Stimulated activated CD4-positive, alpha-beta T cell treated with anti-CD3 and anti-CD28 coated beads, TNF-alpha, amount 100 ng/mL, for 1 hour (primary cell): ENCODE results near the gene MLLT1.

Source experiments
- DNase-seq, 3 donors: peaks; one replicate each; pipeline ENCODE4 v3.0.0-alpha.2; 2020; ENCODE audit warnings: low read depth in 3 of 3, low spot score in 1 of 3

Gene MLLT1

DNA sequence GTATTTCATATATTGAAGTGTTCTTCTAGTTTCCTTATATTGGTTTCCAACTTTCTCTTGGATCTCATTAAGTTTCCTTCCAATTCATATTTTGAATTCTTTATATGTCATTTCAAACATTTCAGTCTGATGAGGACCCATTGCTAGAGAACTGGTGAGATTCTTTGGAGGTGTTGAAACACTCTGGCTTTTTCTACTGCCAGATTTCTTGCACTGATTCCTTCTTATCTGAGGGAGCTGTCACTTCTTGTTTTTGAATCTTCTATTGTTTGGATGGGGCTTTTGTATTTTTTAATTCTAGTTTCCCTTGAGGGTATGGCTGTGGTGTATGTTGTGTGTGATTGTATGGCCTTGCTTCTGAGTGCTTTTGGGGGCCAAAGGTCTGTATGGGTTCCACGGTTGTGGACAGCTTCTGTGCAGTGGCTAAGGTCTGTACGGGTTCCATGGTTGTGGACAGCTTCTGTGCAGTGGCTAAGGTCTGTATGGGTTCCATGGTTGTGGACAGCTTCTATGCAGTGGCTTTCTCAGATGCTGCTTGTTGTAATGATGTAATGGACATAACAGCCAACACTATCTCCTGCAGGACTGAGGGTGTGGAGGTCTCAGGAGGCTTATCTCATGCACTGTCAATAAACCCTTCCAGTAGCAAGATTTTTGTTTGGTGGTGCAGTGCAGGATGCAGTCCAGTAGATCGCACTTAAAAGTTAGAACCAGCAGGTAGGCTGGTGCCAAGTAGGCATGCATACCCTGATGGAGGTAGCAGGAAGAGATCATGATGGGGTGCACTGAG, 107.5 kb downstream of the MLLT1 start:
- DNase-seq, result no peak

- DNase-seq, result no peak
Observed at GRCh38 chr19:6167115-6167514, 112.7 kb downstream of the MLLT1 start.

DNA sequence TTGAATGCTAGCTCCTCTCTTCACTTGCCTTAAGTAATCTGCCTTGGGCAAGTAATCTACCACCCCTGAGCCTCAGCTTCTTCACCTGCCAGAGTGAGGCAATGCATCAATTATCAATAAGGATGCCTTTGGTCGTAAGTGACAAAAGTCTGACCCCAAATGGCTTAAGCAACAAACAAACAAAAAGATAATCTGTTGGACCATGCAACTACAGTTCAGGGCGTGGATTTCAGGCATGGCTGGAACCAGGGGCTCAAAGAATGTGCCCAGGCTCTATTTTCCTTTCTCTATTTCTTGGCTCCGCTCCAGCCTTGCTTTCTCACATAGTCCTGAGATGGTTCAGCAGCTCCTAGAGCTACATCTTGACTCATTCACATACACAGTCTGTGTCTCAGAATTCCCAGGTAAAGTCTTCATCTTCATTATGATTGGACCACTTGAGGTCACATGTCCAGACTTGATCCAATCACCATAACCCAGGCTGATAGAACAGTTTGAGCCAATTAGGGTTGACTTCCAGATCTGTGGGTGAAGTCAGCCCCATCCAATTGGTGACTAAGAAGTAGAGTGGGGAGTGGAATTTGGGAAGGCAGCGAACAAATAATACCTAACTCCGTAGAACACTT, 114.8 kb downstream of the MLLT1 start:
- DNase-seq, result no peak

GRCh38 chr19:6161271-6161850, 118.4 kb downstream of the MLLT1 start:
- DNase-seq, result no peak
